Right renal cortex interstitium (tissue), 3 donors: ENCODE results near the gene TMEM178B. TPM values are rescaled to one million over a fixed set of nuclear protein-coding genes. Genes with fewer than 3 reads are reported as not detected.
"Not testable (repeated sequence)": the region's sequence is repeated elsewhere in the genome, so short reads cannot be mapped to it uniquely, and the experiment has no call there.

Source experiments
- DNase-seq, 3 donors: peaks; one replicate each; pipeline ENCODE4 v3.0.0-alpha.2; 2013; ENCODE audit warnings: low read depth in 3 of 3, low spot score in 2 of 3
- polyA plus RNA-seq, 3 donors: library from polyadenylated mRNA; unstranded; fragments of 120-200 nt; gene quantifications; one replicate each; pipeline ENCODE4 v1.2.1, GENCODE V29; 2013; ENCODE audit not compliant: insufficient read length in 3 of 3

The TMEM178B gene
- polyA plus RNA-seq, 3 donors: 0.21 to 0.50 (median 0.32) TPM

DNA sequence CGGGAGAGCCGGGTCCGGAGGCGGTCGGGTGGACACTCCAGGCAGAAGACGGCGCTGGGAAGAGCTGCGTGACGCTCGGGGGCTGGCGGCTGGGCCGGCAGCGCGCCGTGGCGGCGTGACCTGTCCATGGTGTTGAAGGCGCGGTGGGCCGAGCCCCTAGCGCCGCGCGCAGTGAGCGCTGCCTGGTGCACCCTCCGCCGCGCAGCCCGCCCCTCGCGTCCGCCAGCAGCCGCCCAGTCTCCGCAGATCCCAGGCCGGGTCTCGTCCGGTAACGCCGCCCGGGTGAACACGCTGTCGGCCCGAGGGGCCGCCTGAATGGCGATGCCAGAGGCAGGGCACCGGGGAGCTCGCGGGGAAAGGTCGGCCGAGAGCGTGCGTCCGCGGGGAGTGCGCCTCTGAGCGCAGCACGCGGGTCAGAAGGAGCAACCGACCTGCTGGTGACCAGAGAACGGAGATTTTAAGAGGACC is 657 bp upstream of the TMEM178B start:
- DNase-seq: no peak

DNA sequence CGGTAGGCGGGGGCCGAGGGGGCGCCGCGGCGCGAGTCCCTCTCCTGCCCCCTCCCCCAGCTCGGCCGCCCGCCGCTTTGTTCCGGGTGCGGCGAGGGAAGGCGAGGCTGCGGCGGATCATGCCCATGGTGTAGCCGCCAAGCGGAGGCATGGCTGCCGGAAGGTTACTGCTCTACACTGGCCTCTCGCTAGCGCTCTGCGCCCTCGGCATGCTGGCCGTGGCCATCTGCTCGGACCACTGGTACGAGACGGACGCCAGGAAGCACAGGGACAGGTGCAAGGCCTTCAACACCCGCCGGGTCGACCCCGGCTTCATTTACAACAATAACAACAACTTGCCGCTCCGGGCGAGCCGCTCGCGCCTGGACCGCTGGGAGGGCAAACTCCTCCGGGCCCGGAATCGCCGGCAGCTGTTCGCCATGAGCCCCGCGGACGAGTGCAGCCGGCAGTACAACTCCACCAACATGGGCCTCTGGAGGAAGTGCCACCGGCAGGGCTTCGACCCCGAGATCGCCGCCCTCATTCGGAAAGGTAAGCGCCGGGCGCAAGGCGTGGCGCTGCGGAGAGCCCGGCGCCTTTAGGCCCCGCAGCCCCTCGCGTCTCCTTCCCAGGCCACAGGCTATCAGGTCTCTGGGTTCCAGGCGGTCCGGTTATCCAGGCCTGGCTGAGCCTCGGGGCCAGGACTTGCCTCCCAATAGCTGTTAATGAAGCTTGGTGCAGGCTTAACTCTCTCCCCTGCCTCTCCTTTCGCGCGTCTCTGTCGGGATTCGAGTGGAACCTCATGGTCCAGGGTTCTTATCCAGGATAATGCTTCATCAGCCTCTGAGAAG is 513 bp downstream of the TMEM178B start:
- no peak for DNase-seq

DNA sequence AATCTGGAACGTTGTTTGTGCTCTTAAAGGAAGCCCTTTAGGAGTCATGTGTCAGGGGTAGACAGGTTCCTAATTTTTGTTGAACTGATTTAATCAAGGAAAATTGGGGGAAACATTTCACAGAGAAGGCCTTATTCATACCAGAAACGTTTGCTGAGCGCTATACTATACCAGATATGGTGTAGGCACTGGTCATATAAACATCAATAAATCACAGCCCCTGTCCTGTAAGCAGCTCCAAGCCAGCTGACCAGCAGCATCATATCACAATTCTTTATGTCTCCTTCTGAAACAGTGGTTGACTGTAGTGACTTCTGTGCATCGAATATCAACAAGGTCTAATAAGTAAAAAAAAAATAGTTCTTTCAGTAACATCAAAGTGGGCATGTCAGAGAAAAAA is 1.1 kb downstream of the TMEM178B start:
- no peak for DNase-seq

DNA sequence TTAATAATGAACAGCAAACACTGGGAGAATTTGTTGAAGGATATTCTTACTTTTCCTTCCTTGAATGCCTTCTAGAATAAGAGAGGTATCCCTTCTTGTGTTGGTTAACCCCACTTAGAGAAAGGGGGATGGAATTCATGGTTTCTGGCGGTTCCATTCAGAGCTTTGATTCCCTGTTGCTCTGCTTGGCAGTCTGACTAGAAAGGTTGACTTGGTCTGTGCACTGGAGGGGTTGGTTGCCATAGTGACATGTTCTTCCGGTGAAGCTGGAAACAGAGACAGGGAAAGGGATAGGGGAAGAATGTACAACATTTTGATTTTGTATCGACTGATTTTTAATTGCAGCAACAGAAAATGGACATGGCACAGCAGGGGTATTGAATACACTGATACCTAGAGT is 2.5 kb downstream of the TMEM178B start:
- DNase-seq: no peak

DNA sequence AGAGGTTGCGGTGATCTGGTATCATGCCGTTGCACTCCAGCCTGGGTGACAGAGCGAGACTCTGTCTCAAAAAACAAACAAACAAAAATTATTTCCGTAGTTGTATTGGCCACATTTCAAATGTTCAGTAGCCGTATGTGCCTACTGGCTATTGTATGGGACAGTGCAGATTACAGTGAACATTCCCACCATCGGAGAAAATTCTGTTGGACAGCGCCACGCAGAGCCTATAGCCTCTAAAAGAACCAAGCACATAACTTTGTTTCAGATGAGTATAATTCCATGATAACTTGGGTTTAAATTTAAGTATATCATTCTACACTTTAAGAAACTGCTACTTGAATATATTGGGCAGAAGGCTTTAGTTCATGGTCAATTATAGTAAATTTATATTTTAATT is 5.4 kb downstream of the TMEM178B start:
- no peak for DNase-seq

DNA sequence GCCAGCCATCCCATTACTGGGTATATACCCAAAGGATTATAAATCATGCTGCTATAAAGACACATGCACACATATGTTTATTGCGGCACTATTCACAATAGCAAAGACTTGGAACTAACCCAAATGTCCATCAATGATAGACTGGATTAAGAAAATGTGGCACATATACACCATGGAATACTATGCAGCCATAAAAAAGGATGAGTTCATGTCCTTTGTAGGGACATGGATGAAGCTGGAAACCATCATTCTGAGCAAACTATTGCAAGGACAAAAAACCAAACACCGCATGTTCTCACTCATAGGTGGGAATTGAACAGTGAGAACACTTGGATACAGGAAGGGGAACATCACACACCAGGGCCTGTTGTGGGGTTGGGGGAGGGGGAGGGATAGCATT is 15.6 kb downstream of the TMEM178B start:
- DNase-seq: not testable (repeated sequence)

DNA sequence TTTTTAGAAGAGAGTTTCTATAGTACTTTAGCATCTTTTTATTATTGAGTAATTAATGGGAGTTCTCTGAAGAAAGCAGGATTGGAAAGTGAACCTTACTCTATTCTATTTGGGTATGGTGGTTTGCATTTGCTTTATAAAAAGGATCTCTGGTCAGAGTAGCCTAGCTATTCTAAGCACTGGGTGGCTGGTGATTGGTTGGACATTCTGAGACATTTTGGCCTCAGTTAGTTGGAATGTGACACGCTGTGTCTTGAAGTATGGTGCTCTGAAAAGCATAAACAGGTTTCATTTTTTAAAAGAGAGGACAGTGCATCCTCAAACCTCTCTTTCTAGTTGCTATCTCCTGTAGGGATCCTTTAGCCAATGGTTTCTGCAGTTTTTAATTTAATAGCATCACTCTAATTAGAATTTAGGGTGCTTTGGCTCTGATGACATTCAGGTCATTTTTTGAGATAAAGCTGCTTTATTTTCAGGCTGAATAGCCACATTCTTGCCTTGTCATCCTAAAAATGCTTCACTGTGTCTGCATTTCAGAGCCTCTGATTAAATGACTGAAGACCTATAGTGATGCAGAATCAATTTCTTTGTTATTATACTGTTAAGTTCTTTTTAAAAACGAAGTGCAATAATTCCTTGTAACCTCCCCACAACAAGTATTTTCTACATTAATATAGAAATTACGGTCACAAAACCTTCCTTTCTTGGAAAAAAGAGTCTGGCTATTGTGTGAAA is 20.6 kb downstream of the TMEM178B start:
- DNase-seq: no peak

DNA sequence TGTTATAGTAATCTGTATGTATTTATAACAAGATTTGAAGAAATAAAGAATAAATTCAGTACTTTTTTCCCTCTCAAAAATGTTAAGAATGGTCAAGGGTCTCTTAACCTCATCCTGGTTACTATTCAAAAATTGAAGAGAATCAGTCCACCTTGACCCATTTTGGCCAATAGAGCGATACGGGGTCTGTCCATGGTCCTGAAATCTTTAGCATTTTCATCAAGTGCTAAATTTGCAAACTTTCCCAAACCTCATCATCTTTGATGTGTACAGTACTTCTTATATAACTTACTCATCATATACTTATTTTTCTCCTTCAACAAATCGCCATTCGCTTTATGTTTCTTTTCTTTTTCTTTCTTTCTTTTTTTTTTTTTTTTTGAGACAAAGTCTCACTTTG is 23.6 kb downstream of the TMEM178B start:
- no peak for DNase-seq

DNA sequence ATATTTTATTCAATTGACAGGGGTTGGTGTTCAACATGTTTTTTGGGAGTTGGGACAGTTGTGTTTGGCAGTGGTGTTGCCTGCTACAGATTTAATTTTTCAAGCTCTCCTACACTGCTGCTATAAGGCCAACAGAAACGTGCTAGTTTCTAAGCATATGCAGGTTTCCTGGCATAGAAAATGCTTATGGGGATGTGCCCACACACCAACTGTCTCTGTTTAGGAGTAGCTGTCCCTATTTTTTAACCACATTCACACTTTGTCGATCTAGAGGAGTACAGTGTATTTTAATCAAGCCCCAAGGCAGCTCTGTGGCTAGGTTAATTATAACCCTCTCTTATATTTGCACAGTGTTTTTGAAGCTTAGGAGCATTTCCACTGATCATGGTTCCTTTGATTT is 28.6 kb downstream of the TMEM178B start:
- no peak for DNase-seq

DNA sequence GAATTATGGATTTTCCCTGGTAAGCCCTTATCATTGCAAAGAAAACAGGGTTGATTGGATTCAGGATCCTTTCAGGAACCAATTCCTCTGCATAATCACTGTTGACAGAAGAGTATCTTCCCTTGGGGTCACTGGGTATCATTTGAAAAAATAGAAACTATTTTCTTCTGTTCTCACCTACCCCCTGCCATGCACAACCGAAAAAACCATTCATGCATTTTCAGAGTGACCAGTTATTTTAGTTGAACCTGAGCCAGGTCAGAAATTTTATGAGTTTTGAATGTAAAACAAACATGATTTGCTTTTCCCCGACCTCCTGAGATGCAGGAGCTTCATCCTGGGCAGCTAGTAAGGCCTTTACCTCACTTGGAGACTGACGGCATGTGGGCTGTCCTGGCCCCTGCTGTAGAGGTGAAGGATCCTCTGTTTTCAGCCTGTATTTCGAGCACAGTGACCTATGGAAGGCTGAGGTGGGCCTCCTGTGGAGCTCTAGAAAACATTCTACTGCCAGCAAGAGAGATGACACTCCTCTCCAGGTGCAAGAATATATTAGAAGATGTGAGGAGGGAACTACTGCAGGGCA is 30.1 kb downstream of the TMEM178B start:
- DNase-seq: no peak

DNA sequence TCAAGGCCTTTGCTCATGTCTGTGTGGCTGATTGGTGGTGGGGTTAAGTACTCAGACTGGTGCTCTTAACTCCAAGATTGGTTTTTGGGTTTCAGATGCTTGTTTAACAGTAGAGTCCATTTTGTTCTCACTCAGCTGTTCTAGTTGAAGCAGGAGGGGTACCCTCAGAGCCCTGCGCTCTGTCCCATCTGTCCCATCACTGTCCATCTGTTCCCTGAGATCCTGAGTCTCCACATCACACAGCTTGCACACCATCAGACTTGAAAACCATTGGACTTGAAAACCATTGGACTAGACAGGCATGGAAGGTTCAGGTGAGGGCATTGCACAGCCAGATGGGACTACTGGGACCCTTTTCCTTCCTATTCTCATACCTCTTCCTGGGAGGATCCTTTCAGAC is 39.3 kb downstream of the TMEM178B start:
- DNase-seq: no peak

DNA sequence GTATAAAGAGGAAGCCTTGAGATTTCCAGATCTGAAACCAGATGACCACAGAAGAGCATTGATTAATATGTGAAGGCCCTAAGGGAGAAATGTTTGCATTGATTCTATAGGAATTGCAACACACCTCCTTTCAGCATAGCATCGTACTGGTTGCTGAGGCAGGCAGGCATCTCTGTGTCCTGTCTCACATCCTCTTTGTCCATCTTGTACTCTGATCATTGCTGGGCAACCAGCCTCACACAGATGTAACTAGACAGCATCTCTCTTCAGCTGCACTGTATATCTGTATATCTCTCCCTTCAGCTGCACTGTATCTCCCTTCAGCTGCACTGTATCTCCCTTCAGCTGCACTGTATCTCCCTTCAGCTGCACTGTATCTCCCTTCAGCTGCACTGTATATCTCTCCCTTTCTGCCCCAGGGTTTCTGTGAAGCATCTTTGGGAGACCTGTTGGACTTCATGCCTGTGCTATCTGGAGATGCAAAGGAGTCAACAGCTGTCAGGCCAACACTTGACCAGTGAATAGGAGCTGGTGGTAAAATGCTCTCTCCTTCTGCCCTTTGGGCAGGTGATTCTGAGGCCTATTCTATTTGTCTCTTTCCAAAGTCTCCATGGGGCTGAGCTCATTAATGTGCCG is 40.3 kb downstream of the TMEM178B start:
- no peak for DNase-seq

DNA sequence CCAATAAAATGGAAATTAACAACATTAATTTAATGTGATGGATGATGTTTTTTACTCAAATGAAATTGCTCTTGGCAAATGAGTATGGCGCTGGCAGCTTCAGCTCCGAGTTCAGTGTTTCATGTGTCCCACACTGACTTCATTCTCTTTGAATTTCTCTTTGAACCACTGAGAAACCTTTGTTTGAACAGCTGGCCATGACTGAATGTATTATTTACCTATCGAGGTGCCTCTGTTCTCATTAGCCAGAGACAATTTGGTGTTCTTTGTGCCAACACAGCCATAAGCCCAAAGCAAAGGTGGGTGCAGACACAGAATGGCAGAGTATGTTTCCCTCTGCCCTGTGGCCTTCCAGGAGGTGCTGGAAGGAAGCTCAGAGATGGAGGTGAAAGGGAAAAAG is 42.1 kb downstream of the TMEM178B start:
- no peak for DNase-seq

DNA sequence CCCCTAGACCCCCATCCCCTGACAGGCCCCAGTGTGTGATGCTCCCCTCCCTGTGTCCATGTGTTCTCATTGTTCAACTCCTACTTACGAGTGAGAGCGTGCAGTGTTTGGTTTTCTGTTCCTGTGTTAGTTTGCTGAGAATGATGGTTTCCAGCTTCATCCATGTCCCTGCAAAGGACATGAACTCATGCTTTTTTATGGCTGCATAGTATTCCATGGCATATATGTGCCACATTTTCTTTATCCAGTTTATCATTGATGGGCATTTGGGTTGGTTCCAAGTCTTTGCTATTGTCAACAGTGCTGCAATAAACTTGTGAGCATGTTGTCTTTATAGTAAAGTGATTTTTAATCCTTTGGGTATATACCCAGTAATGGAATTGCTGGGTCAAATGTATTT is 42.8 kb downstream of the TMEM178B start:
- DNase-seq: not testable (repeated sequence)

DNA sequence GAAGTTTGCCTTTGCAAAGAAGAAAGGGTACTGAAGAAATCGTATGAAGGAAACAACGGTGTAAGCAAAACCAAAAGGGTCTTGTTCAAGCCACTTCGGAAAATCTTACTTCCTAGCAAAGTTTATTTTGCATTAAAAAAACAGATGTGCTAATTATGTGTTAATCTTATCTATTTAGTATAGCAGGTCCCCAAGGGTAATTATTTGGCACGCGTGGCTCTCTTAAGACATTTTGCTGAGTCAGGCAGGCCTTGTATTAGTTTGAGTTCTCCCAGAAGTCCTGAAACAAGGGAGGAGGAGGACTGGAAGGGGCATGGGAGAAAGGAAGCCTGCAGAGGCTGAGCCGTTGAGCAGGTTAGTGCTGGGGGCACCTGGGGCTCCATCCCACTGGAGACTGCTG is 44.9 kb downstream of the TMEM178B start:
- no peak for DNase-seq

DNA sequence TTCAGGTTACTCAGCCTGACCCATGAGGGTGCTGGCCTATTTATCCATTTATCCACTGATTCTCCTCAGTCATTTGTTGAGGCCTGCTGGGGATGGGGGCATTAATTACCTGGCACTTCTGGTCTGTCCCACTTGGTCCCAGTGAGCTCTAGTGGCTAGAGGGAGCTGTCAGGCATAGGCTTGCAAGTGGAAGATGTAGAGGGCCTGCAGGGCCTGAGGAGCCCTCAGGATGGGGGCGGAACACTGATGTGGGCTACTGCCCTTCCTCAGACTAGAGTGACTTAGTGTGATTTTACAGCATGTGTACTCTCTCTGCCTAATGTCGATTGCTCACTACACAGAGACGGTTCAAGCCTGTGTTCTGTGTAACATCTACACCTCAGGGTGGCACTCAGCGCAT is 45.3 kb downstream of the TMEM178B start:
- DNase-seq: no peak

DNA sequence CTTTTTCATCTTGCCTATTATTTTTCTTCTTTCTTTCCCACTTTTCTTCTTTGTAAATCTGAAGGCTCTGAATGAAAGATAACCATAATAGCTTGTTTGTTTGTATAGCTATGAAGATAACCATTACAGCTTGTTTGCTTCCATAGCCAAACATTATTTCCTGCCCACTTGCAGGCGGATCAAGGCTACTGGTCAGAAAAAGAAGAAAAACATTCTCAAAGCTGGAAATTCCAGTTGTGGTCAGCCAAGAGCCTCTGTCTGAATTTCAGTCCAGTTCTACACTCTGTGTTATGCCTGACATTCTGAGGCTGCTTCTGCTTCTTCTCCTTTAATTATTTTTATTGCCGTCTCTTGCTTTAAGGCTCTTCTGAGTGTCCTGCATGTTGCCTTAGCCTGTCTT is 48.9 kb downstream of the TMEM178B start:
- no peak for DNase-seq

DNA sequence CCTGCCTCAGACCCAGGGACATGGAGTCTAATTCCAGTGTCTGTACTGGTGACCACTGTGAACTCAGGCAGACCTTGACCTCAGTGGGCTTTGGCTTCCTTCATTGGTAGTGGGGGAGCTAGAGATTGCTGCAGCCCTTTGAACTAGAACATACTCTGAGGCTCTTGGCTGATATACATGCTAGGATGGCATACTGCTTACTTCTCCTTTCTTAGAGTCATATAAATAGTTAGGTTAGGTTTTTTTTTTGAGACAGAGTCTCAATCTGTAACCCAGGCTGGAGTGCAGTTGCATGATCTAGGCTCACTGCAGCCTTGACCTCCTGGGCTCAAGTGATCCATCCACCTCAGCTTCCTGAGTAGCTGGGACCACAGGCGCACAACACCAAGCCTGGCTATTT is 49.7 kb downstream of the TMEM178B start:
- no peak for DNase-seq

DNA sequence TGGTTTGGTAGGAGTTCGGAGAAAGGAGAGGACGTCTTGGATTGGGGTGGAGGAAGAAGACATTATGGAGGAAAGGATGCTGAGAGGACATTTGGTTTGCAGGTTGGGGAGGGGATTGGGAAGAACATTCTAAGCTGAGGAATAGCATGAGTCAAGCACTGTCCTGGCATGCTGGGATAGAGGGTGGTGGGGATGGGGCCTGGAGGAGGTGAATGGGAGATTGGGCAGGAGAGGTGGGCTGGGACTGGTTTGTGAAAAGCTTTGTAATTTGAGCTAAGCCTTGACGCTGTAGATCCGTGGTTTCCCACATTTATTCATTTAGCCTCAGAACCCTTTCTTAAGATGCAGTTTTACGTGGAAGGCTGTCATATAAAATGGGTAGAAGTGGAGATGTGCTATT is 52.2 kb downstream of the TMEM178B start:
- DNase-seq: no peak

DNA sequence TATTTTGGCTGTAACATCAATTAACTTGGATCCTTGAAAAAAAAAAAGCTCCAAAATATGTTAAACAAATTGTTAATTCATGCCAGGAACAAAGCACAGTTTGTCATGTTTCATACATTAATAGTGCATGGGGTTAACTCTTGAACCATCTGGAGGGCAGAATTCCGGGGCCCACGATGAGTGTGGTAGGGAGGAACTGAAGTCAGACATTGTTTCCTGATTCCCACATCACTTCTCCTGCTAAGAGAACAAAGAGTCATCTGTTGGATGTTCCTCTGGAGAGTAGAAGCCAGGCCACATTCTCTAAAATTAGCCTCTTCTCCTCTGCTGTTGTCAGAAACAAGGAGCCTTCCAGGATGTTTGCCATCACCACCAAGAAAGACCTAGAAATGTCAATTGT is 54.6 kb downstream of the TMEM178B start:
- no peak for DNase-seq

DNA sequence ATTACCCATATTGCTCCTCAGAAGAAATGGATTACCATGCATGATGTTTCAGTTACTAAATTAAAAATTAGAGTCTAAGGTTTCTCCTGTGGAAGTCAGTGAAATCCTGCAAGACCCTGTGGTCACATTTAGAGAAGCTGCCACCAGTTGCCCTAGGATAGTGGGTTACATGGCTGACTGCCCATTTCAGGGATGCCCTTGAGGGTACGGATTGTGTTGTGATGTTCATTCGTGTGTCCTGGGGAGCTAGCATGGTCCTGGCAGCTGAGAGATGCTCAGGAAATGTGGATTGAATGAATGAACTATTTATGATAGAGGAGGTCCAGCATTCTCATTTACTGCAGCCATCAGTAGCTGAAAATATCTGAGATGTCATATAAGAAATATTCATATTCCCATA is 55.1 kb downstream of the TMEM178B start:
- no peak for DNase-seq
